GM18498 (cell line): ENCODE data around the gene SEPTIN5.

ENCODE experiments used
- ATAC-seq: cut with Tn5 transposase; IDR thresholded peaks from one replicate; pipeline ENCODE4 v1.9.1; 2021; ENCODE audit warnings: mild to moderate bottlenecking, moderate library complexity; ENCODE audit not compliant: unreplicated experiment

SEPTIN5 gene

DNA sequence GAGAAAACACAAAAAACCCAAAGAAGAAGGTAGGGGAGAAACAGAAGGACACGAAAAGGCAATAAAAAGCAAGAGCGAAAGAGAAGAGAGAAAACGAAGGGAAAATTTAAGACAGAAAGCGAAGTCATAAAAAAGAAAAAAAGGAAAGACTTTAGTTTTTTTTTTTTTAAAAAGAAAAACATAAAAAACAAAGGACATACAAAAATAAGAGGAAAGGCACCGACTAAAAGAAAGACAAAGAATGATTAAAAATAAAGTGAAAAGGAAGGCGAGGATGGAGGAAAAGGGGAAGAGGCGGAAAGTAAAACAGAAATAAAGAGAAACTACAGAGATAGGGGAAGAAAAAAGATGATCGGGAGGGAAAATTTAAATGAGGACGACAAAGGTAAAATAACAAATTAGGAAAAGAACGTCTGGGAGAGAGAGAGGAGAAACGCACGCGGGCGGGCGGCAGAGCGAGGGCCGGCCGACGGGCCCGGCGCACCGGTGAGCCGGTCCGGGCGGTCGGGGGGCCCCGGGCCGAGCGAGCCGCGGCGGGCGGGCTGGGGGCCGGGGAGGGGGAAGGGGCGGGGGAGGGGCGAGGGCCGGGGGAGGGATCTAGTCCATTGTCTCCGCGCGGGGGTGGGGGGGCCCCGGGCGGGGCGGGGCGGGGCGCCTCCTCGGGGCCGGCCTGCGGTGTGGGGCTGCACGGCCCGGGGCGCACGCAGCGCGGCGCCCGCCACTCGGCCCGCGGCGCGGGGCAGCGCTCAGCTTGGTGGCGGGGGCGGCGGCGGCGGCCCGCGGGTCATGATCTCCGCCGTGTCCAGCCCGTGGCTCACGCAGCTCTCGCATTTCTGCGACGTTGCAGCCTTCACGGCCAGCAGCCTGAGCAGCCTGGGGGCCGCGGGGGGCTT lies 46.0 kb downstream of the SEPTIN5 start, which contains the start of gene TBX1:
Gene TBX1 (plus strand): TSS at position 721 of the 893 bp plus-strand sequence. CDS start 66 bp downstream, at position 787.
- ATAC-seq, result no peak

DNA sequence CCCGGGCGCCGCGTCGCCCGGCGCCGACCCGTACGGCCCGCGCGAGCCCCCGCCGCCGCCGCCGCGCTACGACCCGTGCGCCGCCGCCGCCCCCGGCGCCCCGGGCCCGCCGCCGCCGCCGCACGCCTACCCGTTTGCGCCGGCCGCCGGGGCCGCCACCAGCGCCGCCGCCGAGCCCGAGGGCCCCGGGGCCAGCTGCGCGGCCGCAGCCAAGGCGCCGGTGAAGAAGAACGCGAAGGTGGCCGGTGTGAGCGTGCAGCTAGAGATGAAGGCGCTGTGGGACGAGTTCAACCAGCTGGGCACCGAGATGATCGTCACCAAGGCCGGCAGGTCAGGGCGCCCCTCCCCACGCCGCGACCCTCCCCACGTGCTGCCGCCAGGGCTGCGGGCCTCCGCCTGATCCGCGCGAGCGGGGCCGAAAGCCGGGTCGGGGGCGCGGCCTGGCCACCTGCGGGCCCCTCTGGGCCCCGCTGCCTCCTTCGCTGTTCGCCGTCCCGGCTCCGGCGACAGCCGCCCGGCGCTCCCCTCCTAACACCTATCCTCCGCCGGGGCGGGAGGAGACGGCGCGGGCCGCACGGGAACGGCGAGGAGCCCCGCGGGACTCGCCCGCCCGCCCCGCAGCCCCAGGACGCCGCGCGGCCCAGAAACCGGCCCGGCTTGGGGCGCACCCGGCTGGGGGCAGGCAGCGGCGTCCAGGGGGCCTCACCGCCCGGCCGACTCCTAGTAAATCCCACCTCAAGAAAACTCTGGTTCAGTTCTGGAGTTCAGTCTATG lies 46.8 kb downstream of the SEPTIN5 start:
- ATAC-seq, result no peak

DNA sequence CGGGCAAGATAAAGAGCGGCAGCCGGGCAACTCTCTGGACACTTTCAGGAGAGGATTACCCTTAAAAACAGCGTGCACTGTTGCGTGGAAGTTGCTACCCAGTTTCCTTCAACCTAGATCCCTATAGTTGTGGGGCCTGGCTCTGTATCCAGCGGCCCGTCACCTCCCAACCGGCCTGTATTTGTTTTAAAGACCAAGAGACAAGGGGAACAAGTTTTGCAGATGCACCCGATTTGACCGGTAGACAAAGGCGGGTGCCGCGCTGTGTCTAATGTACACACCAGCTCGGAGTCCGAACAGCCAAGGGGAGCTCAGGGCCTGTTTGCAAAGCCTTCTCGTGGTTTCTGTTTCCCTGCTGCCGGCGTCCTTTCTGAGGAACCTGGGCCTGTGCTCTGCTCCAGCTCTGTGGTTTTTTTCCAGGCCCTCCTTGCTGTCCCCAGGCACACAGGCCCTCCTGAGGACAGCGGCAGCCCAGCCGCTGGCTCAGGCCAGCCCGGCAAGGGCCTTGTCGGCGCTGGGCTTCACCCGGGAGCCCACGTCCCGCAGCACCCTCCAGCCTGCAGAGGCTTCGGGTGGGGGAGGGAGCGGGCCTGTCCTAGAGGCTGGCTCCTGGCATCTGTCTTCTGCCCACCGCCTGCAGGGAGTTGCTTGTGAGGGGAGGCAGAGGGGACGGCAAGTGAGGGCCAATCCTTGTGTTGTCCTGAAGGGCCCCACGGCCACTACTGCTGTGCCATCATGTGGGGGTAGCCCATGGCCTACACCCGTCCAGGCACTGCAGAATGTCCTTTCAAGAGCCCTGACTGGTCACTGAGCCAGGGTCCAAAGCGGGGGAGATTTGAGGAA lies 47.6 kb downstream of the SEPTIN5 start:
- no peak for ATAC-seq

DNA sequence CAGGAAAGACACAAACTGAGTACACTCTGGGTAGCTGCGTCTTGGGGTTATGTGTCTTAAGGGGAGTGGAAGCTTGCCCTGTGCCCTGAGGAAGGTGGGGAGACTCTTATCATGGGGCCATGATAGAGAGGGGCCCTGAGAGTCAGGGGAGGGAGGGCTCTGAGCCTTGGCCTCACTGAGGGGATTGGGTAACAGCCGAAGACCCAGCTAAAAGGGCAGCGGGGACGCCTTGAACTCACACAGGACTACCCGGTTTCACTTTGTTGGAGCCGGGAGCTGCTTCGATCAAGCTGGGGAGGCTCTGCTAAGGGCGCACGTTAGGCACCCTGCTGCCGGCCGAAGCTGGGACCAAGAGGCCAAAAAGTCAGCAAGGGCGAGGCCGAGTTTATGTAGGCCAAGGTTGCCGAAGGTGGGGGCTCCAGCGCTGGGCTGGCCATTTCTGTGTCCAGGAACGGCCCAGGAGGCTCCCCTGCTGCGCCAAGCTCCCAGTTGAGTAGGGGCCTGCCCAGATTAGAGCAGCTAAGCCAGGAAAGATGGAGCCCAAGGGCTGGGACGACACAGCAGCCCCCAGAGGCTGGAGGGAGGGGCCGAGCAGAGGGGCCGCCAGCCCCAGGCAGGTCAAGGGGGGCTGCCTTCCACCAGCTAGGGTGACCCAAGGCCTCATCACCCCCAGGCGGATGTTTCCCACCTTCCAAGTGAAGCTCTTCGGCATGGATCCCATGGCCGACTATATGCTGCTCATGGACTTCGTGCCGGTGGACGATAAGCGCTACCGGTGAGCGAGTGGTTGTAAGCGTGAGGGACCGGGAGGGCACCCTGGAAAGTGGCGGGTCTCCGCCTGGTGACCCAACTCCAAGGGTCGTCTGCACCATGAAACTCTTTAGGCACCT lies 48.5 kb downstream of the SEPTIN5 start:
- no peak for ATAC-seq

DNA sequence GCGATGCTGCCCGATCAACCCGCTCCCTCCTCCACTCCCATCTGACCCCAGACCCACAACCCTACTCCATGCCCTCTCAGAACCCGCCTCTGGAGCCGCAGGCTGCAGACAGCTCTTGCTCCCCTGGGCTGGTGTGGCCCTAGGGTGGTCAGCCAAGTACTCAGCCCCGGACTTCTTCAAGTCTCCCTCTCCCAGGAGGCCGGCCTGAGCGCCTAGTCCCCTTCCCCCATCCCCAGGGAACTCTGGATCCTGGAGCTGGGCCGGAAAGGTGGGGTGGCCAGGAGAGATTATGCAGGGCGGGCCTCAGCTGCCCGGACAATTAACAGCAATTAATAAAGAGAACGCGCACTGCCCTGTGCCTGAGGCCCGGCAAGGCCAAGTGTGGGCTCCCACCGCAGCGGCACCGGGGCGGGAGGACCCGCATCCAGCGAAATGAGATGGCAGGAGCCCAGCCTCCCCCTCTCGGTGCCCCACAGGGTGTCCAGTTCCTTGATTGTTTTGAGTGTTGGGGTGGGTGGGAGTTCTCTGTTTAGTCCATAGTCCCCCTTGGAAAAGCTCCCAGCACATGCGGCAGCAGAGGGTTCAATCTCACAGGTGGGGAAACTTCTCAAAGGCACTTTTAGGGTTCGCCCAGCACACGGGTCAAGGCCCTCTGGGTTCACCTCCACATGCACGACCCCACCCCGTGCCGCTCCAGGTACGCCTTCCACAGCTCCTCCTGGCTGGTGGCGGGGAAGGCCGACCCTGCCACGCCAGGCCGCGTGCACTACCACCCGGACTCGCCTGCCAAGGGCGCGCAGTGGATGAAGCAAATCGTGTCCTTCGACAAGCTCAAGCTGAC lies 49.4 kb downstream of the SEPTIN5 start:
- ATAC-seq, result no peak

DNA sequence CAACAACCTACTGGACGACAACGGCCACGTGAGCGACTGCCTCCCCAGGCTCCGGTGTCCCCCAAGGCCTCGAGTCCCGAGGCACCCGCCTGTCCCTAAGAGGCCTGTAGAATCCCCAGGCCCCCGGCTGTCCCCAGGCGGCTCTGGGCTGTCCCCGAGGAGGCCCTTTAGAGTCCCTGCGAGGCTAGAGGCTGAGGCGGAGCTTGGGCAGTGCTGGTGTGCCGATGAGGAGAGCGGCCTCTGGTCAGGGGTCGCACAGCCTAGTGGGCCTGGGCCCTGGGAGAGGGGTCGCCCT lies 49.9 kb downstream of the SEPTIN5 start:
- no peak for ATAC-seq

DNA sequence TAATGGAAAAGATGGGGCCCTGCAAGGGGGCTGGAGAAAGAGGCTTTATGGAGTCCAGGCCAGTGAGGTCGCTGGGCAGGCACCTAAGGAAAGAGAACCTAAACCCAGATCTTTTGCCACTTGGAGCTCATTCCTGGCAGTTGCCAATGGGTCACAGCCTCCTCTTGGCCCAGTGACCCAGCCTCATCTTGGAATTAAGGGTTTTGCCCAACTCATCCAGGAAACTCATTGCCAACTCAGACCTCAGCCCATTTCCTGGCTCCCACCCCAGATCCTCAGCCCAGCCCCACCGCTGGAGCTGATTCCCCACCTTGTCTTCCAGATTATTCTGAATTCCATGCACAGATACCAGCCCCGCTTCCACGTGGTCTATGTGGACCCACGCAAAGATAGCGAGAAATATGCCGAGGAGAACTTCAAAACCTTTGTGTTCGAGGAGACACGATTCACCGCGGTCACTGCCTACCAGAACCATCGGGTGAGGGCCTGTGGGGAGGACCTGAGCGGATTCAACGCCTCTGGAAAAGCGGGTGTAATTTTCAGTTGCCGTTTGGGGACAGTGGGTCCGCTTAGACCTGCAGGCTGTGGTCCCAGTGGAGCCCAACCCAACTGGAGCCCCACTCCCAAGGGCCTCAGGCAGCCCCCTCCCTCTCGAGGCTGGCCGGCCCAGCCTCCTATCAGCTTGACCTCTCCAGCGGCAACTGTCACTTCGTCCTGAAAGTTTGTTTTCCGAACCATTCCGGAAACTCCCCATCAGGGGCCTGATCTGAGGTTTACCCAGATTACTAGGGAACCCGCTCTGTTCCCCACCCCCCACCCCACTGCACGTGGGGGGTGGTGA lies 50.6 kb downstream of the SEPTIN5 start:
- ATAC-seq, result no peak

DNA sequence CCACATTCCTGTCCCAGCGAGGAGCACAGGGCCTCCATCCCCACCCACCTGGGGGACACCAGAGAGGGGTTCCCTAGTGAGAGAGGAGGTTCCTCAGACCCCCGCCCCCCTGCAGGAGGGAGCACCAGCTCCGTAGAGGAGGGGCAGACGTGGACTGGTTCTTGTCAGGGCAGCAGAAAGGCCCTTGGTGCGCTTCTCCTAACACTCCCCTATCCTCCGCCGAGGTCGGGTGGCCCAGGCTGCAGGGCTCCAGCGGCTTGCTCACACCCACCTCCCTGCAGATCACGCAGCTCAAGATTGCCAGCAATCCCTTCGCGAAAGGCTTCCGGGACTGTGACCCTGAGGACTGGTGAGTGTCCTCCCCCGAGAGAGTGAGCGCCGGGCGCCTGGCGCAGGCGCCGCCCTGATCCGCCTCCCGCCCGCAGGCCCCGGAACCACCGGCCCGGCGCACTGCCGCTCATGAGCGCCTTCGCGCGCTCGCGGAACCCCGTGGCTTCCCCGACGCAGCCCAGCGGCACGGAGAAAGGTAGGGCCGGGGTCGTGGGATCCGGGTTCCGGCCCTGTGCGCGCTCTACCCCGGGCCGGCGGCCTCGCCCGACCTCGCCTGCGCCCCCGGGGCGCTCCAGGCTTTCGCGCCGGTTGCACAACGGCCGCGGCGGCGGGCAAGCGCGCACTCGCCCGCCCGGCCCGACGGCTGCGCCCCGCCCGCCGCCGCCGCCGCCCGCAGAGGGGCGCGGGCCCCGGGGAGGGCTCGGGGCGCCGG lies 51.4 kb downstream of the SEPTIN5 start:
- ATAC-seq, result no peak

DNA sequence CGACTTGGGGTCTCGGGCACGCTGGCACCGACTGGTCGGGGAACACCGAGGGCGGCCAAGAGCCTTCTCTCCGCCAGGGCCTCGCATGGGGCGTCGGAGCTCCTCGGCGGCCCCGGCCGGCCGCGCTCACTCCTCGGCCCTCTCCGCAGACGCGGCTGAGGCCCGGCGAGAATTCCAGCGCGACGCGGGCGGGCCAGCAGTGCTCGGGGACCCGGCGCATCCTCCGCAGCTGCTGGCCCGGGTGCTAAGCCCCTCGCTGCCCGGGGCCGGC lies 51.9 kb downstream of the SEPTIN5 start:
- ATAC-seq, result no peak

DNA sequence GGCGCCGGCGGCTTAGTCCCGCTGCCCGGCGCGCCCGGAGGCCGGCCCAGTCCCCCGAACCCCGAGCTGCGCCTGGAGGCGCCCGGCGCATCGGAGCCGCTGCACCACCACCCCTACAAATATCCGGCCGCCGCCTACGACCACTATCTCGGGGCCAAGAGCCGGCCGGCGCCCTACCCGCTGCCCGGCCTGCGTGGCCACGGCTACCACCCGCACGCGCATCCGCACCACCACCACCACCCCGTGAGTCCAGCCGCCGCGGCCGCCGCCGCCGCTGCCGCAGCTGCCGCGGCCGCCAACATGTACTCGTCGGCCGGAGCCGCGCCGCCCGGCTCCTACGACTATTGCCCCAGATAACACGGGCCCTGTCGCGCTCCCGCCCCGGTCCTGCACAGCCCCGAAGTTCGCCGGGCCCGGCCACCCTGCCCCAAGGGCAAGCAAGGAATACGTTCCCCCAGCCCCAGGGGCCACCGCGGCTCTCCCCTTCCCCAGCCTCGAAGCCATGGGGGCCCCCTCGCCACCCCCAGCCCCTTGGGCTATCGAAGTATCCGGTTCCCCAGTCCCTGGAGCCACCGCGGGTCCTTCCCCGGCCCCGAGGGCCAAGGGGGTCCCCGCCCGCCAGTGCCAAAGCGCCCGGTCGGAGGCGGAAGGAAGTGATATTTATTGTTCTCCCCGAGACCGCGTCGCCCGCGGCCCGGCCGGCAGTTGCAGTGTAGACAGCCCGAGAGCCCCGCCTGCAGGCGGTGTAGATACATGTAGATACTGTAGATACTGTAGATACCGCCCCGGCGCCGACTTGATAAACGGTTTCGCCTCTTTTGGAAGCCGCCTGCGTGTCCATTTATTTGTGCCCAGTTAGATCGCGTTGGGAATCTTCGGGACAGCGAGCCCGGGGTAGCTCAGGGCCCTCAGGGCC lies 52.5 kb downstream of the SEPTIN5 start:
- no peak for ATAC-seq

DNA sequence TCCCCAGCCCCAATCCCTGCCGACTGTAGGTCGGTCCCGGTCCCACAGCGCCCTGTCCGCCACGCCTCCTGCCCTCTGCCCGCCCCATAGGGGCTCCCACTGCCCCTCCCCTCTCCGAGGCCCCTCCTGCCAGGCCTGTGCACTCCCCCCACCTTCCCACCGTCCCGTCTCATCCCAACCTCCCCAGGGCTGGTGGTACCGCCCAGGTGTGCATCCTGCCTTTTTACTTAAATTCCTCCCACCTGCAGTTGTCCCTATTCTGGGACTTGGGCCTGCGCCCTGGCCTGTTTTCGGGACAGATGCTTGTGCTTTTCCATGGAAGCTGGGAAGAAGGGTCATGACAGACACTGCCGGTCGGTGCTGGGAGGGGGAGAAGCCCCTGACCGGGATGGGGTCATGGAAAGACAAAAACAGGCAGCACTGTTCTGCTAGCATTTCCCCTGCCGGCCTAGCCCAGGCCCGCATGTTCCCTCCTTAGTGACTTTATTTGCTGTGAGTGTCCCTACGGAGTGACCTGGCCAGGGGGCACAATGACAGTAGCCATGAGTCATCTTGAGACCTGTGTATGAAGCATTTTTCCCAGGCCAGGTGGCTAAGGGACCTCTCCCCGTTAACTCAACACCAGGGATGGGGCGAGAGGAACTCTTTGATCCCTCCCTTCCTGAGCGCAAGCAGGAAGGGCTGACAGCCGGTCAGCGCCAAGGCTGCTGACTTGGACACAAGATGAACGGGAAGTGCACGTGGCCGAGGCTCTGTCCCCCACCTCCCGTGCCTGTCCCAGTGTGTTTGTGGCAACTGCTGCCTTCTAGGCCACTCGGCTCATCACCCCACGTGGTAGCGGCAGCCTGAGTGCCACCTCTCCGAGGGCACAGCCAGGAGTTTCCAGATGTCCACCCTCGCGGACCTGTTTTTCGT lies 53.4 kb downstream of the SEPTIN5 start:
- ATAC-seq, result no peak

DNA sequence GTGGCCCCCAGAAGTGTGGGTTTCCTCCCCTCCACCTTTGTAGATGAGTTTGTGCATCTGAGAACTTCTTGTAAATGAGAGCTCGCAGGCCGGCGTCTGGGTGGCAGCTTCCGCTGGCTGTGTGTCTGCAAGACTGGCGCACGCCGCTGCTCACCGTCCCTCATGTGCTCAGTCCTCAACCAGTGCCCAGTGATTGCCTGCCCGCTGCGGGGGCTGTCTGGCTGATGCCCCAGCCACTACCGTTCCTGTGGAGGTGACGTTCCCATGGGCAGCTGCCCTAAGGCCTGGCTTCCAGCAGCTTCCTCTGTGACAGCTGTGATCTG lies 55.1 kb downstream of the SEPTIN5 start:
- no peak for ATAC-seq

DNA sequence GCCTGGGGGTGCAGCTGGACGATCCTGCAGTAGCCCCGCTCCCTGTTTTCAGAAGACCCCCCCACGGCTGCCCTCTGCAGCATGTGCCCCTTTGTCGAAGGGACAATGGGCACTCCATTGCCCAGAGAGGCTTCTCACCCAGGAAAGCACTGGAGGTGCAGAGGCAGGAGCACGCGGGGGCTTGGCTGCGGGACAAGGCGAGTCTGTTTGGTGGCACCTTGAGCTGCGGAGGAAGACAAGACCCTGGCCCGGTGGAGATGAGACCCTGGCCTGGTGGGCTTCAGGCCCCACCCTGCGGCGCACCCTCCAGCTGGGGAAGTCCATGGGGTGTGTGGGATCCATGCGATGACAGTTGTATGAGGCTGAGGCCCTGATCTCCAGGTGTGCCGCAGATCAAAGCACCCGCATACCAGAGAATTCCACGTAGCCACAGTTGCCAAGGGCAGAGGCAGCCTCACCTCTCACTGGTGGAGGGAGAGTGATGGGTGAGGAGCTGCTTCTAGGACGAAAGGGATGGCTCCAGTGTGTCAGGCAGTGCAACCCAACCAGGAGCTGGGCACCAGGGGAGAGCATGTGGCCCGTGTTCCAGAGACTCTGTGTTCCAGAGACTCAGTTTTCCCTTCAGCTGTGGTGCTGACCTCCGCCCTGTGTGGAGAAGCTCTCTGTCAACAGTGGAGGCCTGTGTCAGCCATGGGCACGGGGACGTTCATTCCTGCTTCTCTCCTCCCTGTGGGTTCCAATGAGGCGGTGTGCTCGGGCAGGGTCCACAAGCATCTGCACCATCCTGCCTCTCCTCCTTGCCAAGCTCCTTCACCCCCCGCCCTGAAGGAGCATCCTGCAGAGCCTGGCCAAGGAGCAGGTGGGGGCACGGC lies 56.3 kb downstream of the SEPTIN5 start:
- no peak for ATAC-seq

DNA sequence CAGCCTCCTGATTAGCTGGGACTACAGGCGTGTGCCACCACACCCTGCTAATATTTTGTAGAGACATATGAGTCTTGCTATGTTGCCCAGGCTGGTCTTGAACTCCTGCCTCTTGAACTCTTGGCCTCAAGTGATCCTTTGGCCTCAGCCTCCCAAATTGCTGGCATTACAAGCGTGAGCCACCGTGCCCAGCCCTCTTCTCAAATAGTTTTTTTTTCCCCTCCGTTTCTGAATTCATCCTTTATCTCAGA lies 58.0 kb downstream of the SEPTIN5 start:
- ATAC-seq, result no peak
